HG02763 (cell line): ENCODE data around the gene NKAIN2.
"Not testable (repeated sequence)": the region's sequence is repeated elsewhere in the genome, so short reads cannot be mapped to it uniquely, and the experiment has no call there.

Experiments
- ATAC-seq: cut with Tn5 transposase; IDR thresholded peaks from one replicate; pipeline ENCODE4 v1.9.1; 2021; ENCODE audit warnings: mild to moderate bottlenecking, moderate library complexity; ENCODE audit not compliant: unreplicated experiment

The NKAIN2 gene

GRCh38 chr6:124737804-124738203 is 934.1 kb downstream of the NKAIN2 start:
- ATAC-seq = not testable (repeated sequence)

GRCh38 chr6:124738482-124738881 is 934.8 kb downstream of the NKAIN2 start:
- ATAC-seq = no peak

- no peak for ATAC-seq
These were observed 937.7 kb downstream of the NKAIN2 start for GRCh38 chr6:124741341-124741740.

GRCh38 chr6:124742971-124743370 is 939.3 kb downstream of the NKAIN2 start:
- ATAC-seq = no peak

GRCh38 chr6:124743420-124743819 is 939.8 kb downstream of the NKAIN2 start:
- no peak for ATAC-seq

- no peak for ATAC-seq
These were observed 943.7 kb downstream of the NKAIN2 start for GRCh38 chr6:124747349-124747748.

DNA sequence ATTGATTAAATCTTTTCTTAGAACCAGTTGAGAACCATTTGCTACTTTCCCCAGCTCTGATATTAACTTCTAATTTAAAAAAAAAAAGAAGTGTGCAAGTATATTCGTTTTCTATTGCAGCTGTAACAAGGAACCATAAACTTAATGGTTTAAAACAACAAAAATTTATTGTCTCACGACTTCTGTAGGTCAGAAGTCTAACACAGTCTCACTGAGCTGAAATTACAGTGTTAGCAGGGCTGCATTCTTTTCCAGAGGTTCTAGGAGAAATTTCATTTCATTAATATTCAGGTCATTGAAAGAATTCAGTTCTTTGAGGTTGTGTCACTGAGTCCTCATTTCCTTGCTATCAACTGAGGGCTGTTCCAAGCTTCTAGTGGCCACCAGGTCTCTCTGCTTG is 945.1 kb downstream of the NKAIN2 start:
- no peak for ATAC-seq

DNA sequence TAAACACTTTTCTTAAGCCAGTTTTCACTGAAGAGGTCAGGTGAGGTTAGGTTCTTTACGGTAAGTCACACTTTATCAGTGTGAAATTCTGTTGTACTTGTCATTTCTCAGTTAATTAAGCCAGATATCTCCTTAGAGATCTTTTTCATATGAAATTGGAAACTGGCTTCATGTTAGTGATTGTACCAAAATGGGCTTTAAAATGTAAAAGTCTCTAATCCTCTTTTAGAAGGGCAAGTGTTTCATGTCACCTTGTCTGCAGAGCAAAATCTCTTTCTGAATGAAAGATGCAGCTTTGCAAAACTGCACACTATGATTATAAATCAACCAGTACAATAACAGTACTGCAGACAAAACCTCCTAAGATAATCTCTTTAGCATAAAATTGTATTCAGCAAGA is 949.3 kb downstream of the NKAIN2 start:
- ATAC-seq = no peak

GRCh38 chr6:124753562-124754105 is 950.0 kb downstream of the NKAIN2 start:
- ATAC-seq = no peak

DNA sequence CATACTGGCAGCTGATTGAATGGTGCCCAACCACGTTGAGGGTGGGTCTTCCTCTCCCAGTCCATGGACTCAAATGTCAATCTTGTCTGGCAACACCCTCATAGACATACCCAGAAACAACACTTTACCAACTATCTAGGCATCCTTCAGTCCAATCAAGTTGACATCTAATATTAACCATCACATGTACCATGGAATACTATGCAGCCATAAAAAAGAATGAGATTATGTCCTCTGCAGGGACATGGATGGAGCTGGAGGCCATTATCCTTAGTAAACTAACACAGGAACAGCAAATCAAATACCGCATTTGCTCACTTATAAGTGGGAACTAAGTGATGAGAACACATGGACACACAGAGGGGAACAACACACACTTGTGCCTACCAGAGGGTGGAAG is 951.7 kb downstream of the NKAIN2 start:
- no peak for ATAC-seq

- no peak for ATAC-seq
These were observed 953.9 kb downstream of the NKAIN2 start for GRCh38 chr6:124757560-124757959.

- ATAC-seq = no peak
These were observed 955.0 kb downstream of the NKAIN2 start for GRCh38 chr6:124758663-124759062.

GRCh38 chr6:124765280-124765679 is 961.6 kb downstream of the NKAIN2 start:
- ATAC-seq = no peak

- ATAC-seq = no peak
These were observed 964.6 kb downstream of the NKAIN2 start for GRCh38 chr6:124768224-124768623.

GRCh38 chr6:124769811-124770544 is 966.3 kb downstream of the NKAIN2 start:
- no peak for ATAC-seq

DNA sequence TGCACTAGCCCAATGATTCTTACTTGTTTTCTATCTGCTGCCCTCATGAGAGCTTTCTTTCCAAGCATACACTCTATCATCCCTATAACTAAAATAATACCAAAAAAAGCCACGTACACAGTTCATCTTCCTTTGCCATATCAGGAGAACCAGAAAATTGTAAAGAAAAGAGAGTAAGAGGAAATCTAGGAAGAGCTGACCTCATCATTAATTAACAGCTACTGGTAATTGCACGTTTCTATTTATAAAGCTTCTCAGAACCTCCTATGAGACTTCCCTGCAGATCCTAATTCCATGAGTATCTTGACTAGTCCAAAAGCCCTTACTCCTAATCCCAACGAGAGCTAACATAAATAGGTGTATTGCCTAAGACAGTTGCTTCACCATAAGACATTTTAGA is 967.1 kb downstream of the NKAIN2 start:
- no peak for ATAC-seq

- no peak for ATAC-seq
These were observed 969.2 kb downstream of the NKAIN2 start for GRCh38 chr6:124772733-124773319.

GRCh38 chr6:124775121-124775520 is 971.5 kb downstream of the NKAIN2 start:
- ATAC-seq = no peak

- no peak for ATAC-seq
These were observed 974.2 kb downstream of the NKAIN2 start for GRCh38 chr6:124777863-124778262.

DNA sequence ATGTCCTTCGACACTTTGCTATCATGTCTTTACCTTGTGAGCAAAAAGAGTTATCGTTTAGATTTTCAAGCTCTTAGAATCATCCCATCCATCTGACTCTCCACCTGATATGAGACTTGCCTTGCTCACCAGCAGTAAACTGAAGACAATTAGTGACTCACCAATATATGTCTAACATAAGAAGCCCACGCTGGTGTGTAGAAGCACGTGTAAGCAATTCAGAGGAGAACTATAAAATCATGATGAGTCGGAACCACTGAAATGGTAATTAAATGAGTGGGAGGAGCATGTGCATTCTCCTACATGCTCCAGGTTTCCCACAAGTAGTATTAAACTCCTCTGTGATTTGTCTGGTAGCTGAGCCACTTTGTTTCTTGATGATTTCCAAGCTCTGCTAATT is 977.0 kb downstream of the NKAIN2 start:
- ATAC-seq = no peak

DNA sequence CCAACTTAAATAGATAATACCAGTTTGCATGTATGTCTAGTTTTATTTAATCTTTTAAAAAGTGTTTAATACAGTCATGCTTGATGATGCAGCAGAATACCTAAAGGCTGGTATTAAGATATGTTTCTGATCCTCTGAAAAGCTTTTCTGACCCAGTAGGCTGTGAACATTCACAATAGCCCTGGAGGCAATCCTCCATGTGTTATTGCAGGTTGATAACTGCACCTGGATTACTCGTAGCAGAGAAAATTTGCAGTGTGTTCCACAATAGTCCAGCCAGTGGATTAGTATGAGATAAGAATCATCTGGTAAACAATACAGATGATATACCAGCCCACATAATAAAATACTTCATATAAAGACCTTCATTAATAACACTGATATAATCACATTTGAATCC is 979.7 kb downstream of the NKAIN2 start:
- ATAC-seq = no peak

- ATAC-seq = no peak
These were observed 987.5 kb downstream of the NKAIN2 start for GRCh38 chr6:124791156-124791555.
